Chondrocyte (in vitro differentiated cells): Measurements from ENCODE around the gene LATS1. TPM values are rescaled to one million over a fixed set of nuclear protein-coding genes. Genes with fewer than 3 reads are reported as not detected.
A peak's percentile ranks its signal among the peaks of the same experiment; 100 is the strongest.
"Not testable (repeated sequence)": the region's sequence is repeated elsewhere in the genome, so short reads cannot be mapped to it uniquely, and the experiment has no call there.

Source experiments
- DNase-seq: peaks from one replicate; pipeline ENCODE4 v3.0.0; 2021; ENCODE audit warnings: mixed read lengths, low spot score
- H3K27ac Mint-ChIP-seq: one replicate; pipeline ENCODE4 v1.8.0; 2021; ENCODE audit warnings: mild to moderate bottlenecking, moderate library complexity, mixed read lengths; ENCODE audit not compliant: unreplicated experiment
- H3K27me3 Mint-ChIP-seq: 2 replicates; pipeline ENCODE4 v1.8.0; 2021; ENCODE audit warnings: low read depth, mixed read lengths
- H3K36me3 Mint-ChIP-seq: 2 replicates; pipeline ENCODE4 v1.8.0; 2021; ENCODE audit warnings: low read depth, mixed read lengths
- H3K4me1 Mint-ChIP-seq: 2 replicates; pipeline ENCODE4 v1.8.0; 2021; ENCODE audit warnings: low read depth, mild to moderate bottlenecking, mixed read lengths
- H3K4me3 Mint-ChIP-seq: one replicate; pipeline ENCODE4 v1.8.0; 2021; ENCODE audit warnings: mild to moderate bottlenecking, moderate library complexity, mixed read lengths; ENCODE audit not compliant: unreplicated experiment
- H3K9me3 Mint-ChIP-seq: 2 replicates; pipeline ENCODE4 v1.8.0; 2021; ENCODE audit warnings: low read depth, mixed read lengths
- CTCF ChIP-seq: fragments of 200-600 bp; sonication (generic); IDR thresholded peaks from 2 replicates; pipeline ENCODE4 v1.5.0; 2021; ENCODE audit warnings: antibody characterized with exemption, mild to moderate bottlenecking, moderate library complexity
- total RNA-seq: library from RNA; stranded (reverse); gene quantifications from 3 replicates; pipeline ENCODE4 v1.2.1, GENCODE V29; 2021

LATS1 gene
- total RNA-seq, 1 donor from 2014 or later = 32.3 TPM

DNA sequence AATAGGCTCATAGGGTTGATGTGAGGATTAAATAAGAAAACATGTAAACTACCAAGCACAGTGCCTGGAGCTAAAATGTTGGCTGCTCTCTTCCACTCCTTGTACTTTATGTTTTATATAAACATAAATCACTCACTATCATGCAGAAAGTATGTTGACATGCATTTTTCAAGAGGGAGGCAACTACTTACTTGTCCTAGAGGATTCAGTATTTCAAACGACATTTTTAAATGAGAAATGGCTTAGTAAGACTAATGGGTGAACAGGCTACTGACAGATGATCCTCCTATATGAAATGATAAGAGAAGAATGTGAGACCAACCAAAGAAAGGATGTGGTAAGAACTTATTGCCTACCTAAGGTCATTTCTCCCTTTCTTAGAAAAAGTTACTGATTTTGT, 21.0 kb downstream of the LATS1 start:
- TF ChIP-seq CTCF = no peak
- H3K27ac Mint-ChIP-seq = peak overlapping the region; percentile 87

GRCh38 chr6:149694921-149695320, 23.0 kb downstream of the LATS1 start:
- no peak for DNase-seq
- H3K9me3 Mint-ChIP-seq = no peaks in the 10 kb centered on the region
- H3K27ac Mint-ChIP-seq = no peak overlapping the region
- H3K27me3 Mint-ChIP-seq = no peaks in the 10 kb centered on the region
- H3K36me3 Mint-ChIP-seq = peaks cover 11% of the 10 kb centered on the region
- H3K4me1 Mint-ChIP-seq = peaks cover 10% of the 10 kb centered on the region
- no peak overlapping the region for H3K4me3 Mint-ChIP-seq
- no peak for TF ChIP-seq CTCF

More for the DNA sequence above, 21.0 kb downstream of the LATS1 start:
- no peaks in the 10 kb centered on the region for H3K9me3 Mint-ChIP-seq
- no peak overlapping the region for H3K4me3 Mint-ChIP-seq
- H3K36me3 Mint-ChIP-seq = peaks cover 3% of the 10 kb centered on the region
- peaks cover 18% of the 10 kb centered on the region for H3K4me1 Mint-ChIP-seq
- H3K27me3 Mint-ChIP-seq = no peaks in the 10 kb centered on the region
- no peak for DNase-seq

DNA sequence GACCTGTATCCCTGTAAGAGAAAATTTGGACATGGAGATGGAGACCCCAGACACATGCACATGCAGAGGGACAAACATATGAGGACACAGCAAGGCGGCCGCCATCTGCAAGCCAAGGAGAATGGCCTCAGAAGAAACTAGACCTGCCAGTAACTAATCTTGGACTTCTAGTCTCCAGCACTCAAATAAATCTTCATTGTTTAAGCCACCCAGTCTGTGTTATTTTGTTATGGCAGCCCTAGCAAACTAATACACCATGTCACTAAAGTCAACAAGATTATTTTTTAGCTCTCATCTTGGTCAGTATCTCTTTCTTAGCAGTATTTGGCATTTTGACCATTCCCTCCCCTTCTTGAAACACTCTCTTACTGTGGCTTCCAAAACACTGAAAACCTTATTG, 26.7 kb downstream of the LATS1 start:
- Mint-ChIP-seq H3K36me3 (peaks cover 11% of the 10 kb centered on the region), H3K4me1 (no peaks in the 10 kb centered on the region), H3K9me3 (no peaks in the 10 kb centered on the region), H3K27ac (no peak overlapping the region), H3K4me3 (no peak overlapping the region), H3K27me3 (no peaks in the 10 kb centered on the region)
- no peak for TF ChIP-seq CTCF
- DNase-seq = no peak

DNA sequence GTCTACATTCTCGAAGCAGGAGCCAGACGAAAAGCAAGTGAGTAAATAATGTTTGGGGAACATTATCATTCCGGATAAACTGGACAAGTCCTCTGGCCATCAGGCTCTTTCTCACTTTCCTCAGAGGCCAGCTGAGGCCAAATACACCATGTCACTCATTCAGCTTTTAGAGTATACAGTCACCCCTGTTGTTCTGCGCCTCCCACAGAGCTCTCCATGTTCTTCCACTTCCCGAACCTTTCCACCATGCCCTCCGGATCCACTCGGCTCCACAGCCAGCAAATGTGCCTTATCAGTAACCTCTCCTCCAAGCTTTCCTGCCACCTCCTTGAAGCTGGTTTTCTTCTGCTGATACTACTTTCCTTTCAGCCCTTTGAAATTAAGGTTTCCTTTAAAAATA, 31.7 kb downstream of the LATS1 start:
- Mint-ChIP-seq H3K36me3 (peaks cover 15% of the 10 kb centered on the region), H3K9me3 (no peaks in the 10 kb centered on the region), H3K4me3 (no peak overlapping the region), H3K4me1 (peaks cover 10% of the 10 kb centered on the region), H3K27ac (peak overlapping the region; percentile 66), H3K27me3 (no peaks in the 10 kb centered on the region)
- DNase-seq = no peak
- TF ChIP-seq CTCF = no peak

GRCh38 chr6:149683256-149683859, 34.5 kb downstream of the LATS1 start:
- Mint-ChIP-seq H3K27ac (no peak overlapping the region), H3K4me1 (peaks cover 14% of the 10 kb centered on the region), H3K9me3 (no peaks in the 10 kb centered on the region), H3K4me3 (no peak overlapping the region), H3K36me3 (peaks cover 18% of the 10 kb centered on the region), H3K27me3 (no peaks in the 10 kb centered on the region)
- no peak for DNase-seq
- no peak for TF ChIP-seq CTCF

- Mint-ChIP-seq H3K4me1 (peaks cover 14% of the 10 kb centered on the region), H3K36me3 (peaks cover 24% of the 10 kb centered on the region)
- not testable (repeated sequence) for DNase-seq, H3K27me3 Mint-ChIP-seq, H3K27ac Mint-ChIP-seq, H3K9me3 Mint-ChIP-seq, H3K4me3 Mint-ChIP-seq
Measured at GRCh38 chr6:149681845-149682244, 36.1 kb downstream of the LATS1 start.
